PFSK-1 (cell line): ENCODE data around the gene ATXN7L1.

ENCODE experiments used
- FOXP2 ChIP-seq: optimal IDR thresholded peaks from 2 replicates; pipeline ENCODE3; 2011; ENCODE audit warnings: borderline replicate concordance, control low read depth, inconsistent platforms; ENCODE audit not compliant: insufficient read depth; ENCODE audit errors: extremely low read length, extremely low read depth
- POLR2AphosphoS5 ChIP-seq: IDR thresholded peaks from 2 replicates; pipeline ENCODE4 v1.6.1; 2012; ENCODE audit warnings: low read depth, mild to moderate bottlenecking, control low read depth, low read length, moderate library complexity
- SIN3A ChIP-seq: IDR thresholded peaks from 2 replicates; pipeline ENCODE4 v1.6.1; 2012; ENCODE audit warnings: mild to moderate bottlenecking, low read length, moderate library complexity, borderline replicate concordance; ENCODE audit not compliant: insufficient read depth
- TF ChIP-seq, protein P1 (sequence below), 2 experiments: IDR thresholded peaks; 2 replicates each; pipeline versions ENCODE4 v1.6.1 to v1.8.0; 2011 to 2012; ENCODE audit warnings: low read depth in 2 of 2, low read length in 2 of 2, control low read depth in 1 of 2, inconsistent platforms in 1 of 2, mild to moderate bottlenecking in 1 of 2, moderate library complexity in 1 of 2; ENCODE audit not compliant: insufficient read depth in 1 of 2

DNA sequence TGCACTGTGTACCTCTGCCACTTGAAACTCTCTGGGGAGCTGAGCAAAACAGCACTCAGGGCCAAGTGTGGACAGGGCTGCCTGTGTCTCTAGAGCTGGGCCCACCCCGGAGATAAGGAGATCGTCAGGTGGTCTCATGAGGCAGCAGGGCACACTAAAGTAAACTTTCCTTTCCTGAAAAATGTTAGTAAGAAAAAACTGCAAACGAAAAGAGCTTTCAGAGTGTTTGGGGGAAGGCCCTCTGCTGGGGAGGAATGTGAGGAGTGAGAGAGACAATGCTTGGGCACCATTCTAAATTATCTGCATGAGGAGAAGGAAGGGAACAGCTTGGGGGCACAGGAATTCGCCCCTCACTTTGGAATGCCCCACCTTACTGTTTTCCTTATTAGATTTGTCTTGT lies 127.7 kb downstream of the ATXN7L1 start:
- TF ChIP-seq FOXP2 (no peak), POLR2AphosphoS5 (no peak), SIN3A (no peak)
- TF ChIP-seq, protein P1, sequence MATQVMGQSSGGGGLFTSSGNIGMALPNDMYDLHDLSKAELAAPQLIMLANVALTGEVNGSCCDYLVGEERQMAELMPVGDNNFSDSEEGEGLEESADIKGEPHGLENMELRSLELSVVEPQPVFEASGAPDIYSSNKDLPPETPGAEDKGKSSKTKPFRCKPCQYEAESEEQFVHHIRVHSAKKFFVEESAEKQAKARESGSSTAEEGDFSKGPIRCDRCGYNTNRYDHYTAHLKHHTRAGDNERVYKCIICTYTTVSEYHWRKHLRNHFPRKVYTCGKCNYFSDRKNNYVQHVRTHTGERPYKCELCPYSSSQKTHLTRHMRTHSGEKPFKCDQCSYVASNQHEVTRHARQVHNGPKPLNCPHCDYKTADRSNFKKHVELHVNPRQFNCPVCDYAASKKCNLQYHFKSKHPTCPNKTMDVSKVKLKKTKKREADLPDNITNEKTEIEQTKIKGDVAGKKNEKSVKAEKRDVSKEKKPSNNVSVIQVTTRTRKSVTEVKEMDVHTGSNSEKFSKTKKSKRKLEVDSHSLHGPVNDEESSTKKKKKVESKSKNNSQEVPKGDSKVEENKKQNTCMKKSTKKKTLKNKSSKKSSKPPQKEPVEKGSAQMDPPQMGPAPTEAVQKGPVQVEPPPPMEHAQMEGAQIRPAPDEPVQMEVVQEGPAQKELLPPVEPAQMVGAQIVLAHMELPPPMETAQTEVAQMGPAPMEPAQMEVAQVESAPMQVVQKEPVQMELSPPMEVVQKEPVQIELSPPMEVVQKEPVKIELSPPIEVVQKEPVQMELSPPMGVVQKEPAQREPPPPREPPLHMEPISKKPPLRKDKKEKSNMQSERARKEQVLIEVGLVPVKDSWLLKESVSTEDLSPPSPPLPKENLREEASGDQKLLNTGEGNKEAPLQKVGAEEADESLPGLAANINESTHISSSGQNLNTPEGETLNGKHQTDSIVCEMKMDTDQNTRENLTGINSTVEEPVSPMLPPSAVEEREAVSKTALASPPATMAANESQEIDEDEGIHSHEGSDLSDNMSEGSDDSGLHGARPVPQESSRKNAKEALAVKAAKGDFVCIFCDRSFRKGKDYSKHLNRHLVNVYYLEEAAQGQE (IDR thresholded peaks at IDR 0.05; ENCODE audit: insufficient read depth in 1 of 2, low read depth in 2 of 2, low read length in 2 of 2) = no peak
